HS-27A (cell line): ENCODE data around the gene DCDC1.

Experiments
- DNase-seq: peaks from one replicate; pipeline ENCODE4 v3.0.0-alpha.2; 2012; ENCODE audit warnings: low read depth, missing footprints

DCDC1 gene

GRCh38 chr11:31236143-31236542, 133.4 kb downstream of the DCDC1 start:
- no peak for DNase-seq

- no peak for DNase-seq
Measured at GRCh38 chr11:31233425-31233824, 136.1 kb downstream of the DCDC1 start.

- DNase-seq, result no peak
Measured at GRCh38 chr11:31231601-31232000, 137.9 kb downstream of the DCDC1 start.

- DNase-seq, result no peak
Measured at GRCh38 chr11:31218847-31219246, 150.7 kb downstream of the DCDC1 start.

DNA sequence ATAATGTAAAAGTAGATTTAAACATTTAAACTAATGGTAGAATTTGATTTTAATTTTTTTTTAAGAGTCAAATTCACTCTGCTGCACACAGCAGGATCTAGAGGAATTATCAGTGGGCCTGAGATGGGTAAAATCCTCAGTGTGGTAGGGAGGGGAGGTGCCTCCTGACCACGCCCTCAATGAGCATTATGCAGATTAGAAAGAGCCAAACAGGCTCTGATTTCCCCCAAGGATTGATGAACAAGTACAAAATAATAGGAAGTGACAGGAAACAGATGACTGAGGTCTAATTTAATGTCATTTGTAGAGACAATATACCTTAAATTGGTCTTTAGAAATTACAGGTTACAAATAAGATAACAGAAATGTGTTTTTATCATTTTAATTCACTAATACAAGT, 155.2 kb downstream of the DCDC1 start:
- no peak for DNase-seq

DNA sequence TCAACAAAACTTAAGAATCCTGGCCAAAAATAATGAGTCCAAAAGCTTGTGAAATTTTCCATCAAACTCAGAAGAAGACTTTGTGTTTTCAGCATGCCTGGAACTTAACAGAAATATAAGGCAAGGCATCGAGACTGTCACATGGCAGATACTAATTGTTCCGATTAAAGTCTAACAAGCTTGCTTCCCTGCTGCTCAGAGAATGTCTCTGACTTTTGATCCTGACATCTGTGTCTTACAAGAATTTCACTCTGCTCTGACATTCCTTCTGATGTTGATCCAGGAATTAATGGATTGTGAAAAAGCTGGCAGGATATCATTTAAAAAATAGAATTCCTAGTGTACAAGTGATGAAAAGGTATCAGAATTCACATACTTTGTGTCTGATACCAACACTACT, 170.2 kb downstream of the DCDC1 start:
- DNase-seq, result no peak

DNA sequence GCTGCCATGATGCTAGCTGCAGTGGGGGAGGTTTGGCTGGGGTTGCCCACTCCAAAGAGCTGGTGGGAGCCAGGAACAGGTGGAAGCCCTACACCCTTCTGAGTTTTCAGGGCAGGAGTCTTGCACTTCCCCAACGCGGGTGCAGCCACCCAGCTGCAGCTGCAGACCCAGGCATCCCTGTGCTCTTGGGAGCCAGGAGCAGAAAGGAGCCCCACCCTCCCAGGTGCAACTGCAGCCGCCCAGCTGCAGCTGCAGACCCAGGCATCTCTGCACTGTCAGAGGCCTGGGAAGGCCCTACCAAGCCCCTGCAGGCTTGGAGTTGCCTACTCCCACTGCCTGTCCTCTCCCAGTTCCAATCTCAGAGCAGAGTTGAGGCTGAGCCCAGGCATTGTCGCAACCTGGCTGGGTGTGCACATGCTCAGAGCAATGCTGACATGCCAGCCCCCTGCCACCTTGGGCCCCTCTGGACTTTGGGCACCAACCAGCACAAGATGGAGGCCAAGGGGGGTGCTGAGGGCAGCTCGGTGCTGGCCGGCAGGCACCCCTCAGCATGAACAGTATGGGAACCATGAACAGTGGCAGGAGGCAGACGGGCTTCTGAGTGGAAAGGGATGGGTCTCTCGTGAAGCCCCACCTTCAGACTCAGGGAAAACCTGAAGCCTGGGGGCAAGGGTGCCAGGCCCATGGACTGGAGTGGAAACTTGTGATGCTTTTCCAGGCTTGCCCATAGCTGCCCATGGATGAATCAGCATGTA, 195.4 kb downstream of the DCDC1 start:
- no peak for DNase-seq

- DNase-seq, result no peak
Measured at GRCh38 chr11:31160504-31161422, 208.8 kb downstream of the DCDC1 start.

DNA sequence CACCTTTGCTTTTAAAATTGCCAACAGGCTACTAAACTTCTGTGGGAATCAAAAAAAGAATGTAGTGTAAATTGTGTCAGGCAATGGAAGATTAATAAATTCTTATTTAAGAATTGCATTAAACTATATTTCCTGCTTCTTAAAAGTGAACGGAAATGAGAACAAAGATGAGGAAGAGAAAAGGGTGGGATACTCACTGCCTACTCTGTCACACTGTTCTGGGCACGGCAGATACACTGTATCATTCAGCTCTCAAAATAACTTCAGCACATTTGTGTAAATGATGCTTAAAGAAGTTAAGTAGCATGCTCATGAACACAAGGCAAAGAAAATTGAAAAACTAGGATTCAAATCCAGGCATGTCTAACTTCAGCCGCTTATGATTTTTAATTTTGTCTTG, 218.7 kb downstream of the DCDC1 start:
- no peak for DNase-seq

DNA sequence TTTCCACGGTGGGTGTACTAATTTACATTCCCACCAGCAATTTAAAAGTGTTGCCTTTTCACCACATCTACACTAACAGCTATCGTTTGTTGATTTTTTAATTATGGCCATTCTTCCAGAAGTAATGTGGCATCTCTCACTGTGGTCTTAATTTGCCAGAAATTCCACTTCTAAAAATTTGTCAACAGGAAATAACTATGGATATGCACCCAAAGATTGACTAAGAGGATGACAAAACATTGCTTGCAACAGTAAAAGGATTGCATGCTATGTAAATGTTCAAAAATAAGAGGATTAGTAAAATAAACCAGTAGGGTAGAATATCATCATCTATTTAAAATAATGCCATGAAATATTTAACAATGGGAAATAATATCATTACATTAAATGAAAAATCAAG, 219.5 kb downstream of the DCDC1 start:
- DNase-seq, result no peak

DNA sequence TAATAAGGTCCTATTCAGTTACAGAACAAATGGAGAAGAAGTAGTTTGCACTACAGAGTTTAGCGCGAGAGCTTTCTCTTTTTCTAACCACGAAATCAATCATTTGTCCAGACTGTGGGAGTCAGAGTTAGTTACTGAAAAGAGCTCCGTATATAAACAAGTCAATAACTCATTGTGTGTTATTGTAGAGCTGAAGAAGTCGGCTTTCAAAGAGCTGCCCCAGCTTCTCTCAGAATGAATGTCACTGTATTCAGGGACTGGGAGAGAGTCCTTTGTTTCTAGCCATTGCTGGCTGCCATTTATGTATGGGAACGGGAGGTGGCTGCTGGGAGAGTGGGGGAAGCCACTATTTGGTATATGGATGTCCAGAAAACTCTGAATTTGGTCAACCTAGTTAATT, 227.8 kb downstream of the DCDC1 start:
- DNase-seq, result no peak

GRCh38 chr11:31139479-31139878, 230.1 kb downstream of the DCDC1 start:
- no peak for DNase-seq

DNA sequence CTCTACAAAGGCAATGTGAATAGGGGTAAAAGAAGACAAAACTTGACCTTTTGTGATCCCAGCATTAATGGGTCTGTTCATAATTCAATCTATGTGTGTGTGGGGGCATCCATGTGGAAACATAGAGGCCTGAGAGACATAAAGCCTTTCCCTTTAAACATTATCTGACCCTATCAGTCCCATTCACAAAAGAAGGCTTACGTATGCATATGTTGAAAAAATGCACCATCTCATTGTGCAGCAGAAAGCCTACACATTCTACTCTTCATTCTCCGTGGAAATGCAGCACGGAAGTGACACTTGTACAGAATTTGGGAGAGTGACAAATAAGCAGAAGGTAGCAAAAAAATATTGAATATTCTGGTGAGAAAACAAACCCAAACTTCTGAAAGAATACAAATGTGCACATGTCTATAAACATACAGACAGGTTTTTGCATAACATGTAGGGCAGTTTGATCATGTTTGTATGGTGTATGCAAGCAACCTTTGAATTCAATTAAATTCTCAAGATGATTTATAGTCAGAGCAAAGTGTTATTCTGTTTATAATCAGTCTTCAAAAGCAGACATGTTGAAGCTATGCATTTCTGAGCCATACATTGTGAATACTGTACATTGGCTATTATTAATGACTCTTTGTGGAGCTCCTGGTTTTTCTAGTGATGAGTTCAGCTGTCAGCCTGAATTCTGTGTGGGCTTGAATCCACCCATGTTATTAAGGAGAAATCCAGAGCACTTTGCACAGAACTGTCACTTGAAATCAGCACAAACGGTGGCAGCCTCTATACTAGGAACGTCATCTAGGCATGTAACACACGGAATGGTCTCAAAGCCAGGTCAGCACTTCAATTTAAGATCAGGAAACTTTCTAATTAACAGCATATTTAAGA, 236.8 kb downstream of the DCDC1 start:
- no peak for DNase-seq

DNA sequence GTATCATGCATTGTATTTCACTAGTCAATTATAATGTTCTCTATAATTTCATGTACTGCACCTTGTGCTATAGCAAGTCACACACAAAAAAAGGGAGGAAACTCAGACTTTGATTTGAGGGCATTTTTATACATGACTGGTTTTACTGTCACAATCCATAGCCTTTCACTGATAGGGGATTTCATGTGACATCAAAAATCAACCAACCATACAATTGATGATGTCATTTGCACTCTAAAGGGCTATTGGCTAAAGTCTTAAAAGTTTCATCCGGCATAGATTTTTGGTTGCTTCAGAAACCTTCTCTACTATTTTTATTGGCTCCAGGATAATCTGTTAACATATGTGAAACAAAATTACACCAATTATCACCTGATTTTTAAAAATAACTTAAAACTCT, 237.8 kb downstream of the DCDC1 start:
- DNase-seq, result no peak

DNA sequence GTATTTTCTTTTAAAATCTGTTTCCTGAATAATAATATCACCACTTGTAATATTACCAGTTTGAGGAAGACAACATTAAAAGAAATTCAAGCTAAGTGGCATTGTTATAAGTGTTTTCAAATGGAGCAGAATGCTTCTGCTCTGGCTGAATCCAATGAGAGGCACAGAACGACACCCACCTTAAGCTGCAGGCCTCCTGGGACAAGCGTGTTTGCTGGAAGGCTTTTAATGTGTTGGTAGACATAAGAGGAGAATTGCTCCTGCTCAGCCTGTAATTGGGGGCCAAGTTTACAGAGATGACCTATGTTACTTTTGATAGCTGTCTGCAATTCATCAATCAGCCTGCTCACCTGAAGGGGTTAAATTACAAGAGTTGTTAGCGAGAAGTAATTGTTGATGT, 242.2 kb downstream of the DCDC1 start:
- DNase-seq, result no peak

GRCh38 chr11:31120428-31120827, 249.1 kb downstream of the DCDC1 start:
- no peak for DNase-seq

GRCh38 chr11:31118566-31118965, 251.0 kb downstream of the DCDC1 start:
- no peak for DNase-seq

DNA sequence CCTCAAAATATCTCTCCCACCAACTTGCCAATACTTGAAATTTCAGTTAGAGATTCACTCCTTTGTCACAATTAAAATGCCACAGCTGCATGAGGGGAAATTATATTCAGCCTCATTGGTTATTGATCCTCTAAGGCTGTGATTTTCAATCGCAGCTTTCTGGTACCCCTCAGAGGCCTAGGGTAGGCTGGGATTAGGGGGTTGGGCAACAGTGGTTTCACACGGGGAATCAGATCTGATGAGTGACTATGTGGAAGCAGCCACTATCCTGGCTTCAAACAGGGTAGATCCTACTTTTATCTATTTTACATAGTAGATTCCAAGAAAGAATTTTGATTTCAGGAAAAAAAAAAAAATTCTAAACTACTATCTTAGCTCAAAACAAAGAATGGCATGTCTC, 252.5 kb downstream of the DCDC1 start:
- no peak for DNase-seq

DNA sequence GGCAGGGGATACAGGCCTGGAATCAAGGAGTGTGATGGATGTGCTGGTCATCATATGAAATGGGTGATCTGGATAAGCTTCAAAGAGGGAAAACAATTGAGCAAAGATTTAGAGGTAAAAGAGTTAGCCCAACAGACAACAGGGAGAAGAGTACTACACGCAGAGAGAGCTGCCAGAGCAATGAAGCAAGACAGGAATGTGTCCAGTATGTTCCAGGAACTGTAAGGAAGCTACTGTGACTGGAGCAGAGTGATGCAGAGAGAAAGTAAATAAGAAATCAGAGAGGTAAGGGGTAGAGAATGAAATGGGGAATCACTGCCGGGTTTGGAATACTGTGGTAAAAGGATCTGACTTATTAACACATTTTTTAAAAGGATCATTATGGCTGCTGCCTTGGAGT, 255.1 kb downstream of the DCDC1 start:
- no peak for DNase-seq

DNA sequence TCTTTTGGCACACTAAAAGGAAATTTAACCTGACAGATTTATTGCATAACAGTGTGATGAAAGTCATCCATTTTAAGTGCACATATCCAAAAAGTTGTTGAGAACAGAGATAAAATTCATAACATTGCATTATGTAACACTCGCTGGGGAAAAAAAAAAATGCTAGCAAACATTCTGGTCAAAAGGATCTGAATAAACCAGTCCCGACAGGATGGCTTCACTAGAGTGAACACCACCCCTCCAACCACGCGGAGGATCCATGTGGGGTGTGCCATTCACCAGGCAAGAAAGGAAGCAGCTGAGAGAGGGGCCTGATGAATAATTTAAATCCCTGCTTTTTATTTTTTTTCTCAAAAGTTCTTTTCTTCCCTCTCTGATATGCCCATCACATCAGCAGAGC, 258.7 kb downstream of the DCDC1 start:
- DNase-seq, result no peak

- no peak for DNase-seq
Measured at GRCh38 chr11:31109446-31109845, 260.1 kb downstream of the DCDC1 start.

DNA sequence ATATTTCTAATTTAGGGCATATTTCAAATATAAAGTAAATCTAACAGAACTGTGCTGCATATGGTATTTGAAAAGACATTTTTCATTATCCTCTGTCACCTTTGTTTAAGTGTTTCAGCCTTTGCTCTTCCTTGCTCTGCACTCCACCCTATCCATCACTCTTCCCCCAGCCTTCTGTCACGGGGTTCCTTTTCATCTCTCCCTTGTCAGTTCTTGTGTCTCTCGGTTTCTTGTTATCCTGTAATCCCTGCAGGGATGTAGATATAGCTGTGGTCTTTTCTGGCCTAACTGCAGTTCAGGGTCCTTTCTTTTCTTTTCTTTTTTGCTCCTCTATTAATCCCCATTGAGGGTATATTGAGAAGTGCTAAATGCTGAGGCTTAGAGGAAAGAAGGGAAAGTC, 261.9 kb downstream of the DCDC1 start:
- no peak for DNase-seq
